Esophagus muscularis mucosa (tissue), 3 donors: Measurements from ENCODE around the gene SOX10.

Experiments used
- POLR2A ChIP-seq: fragments of 450-650 bp; IDR thresholded peaks from one replicate; pipeline ENCODE4 v1.6.1; 2017; ENCODE audit warnings: antibody characterized with exemption, moderate library complexity, mild to moderate bottlenecking, low read depth
- POLR2AphosphoS5 ChIP-seq, 2 donors: sonication (generic); formaldehyde crosslinking; IDR thresholded peaks; one replicate each; pipeline ENCODE4 v1.6.1; 2017; ENCODE audit warnings: antibody characterized with exemption in 2 of 2
- TF ChIP-seq, protein P1 (sequence below), 3 experiments: fragments of 200-600 bp in 2 of 3; fragments of 450-650 bp in 1 of 3; sonication (generic) in 2 of 3; IDR thresholded peaks; one replicate each; pipeline ENCODE4 v1.5.1; 2017 to 2019; ENCODE audit warnings: antibody characterized with exemption in 3 of 3, mild to moderate bottlenecking in 2 of 3, moderate library complexity in 1 of 3

DNA sequence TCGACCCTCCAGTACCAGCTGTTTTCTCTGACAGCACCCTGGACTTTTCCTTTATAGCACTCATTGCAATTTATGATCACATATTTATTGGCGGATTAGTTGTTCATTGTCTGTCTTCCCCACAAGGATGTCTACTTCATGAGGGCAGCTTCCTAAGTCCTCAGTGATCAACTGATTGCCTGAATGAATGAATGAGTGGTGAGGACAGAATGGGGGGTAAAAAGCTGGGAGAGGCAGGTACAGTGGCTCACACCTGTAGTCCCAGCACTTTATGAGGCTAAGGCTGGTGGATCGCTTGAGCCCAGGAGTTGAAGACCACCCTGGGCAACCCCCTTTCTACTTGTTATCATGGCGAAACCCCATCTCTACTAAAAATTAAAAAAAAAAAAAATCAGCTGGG, 11.1 kb upstream of the SOX10 start:
- TF ChIP-seq POLR2AphosphoS5 (IDR thresholded peaks at IDR 0.05), result no peak
- TF ChIP-seq, protein P1, sequence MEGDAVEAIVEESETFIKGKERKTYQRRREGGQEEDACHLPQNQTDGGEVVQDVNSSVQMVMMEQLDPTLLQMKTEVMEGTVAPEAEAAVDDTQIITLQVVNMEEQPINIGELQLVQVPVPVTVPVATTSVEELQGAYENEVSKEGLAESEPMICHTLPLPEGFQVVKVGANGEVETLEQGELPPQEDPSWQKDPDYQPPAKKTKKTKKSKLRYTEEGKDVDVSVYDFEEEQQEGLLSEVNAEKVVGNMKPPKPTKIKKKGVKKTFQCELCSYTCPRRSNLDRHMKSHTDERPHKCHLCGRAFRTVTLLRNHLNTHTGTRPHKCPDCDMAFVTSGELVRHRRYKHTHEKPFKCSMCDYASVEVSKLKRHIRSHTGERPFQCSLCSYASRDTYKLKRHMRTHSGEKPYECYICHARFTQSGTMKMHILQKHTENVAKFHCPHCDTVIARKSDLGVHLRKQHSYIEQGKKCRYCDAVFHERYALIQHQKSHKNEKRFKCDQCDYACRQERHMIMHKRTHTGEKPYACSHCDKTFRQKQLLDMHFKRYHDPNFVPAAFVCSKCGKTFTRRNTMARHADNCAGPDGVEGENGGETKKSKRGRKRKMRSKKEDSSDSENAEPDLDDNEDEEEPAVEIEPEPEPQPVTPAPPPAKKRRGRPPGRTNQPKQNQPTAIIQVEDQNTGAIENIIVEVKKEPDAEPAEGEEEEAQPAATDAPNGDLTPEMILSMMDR (IDR thresholded peaks at IDR 0.05), result no peak
- TF ChIP-seq POLR2A, result no peak
